ENCODE measurements around the gene SH3RF3.

SH3RF3 gene

DNA sequence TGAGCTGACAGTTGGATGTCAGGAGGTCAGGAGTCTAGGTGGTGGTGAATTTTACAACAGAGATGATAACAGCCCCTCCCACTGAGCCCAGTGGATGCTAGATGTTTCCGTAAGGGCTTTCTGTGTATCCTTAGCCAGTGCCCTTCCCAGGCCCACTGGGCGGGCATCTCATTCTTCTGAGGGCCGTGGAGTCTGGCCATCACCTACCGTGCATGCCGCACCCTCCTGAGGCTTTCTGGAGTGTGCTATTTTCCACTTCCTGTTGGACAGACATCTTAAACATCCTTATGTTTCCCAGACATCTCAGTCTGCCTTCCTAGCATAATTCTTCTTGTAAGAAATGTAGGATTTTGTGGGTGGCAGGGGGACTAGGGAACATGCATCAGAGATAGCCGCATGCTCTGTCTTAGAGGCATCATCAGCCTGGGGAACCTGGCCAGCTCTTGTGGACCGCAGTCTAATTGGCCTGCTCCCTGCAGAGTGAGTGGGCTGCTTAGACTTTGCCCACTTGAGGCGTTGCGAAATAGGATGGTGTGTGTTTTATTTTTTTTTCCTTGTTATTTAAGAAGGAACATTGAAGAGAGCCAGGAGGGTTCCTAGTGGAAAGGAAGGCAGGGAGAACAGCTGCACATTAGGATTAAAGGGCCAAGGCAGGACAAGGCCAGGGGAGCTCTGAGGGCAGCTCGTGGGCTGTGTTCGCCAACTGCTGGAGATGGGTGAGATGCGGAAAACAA is 135.8 kb downstream of the SH3RF3 start:
- no peak for DNase-seq (ENCODE audit: low read depth)
- H3K4me3 ChIP-seq (ENCODE audit: low read depth, low read length), result no peak overlapping the region
- TF ChIP-seq, protein P1, sequence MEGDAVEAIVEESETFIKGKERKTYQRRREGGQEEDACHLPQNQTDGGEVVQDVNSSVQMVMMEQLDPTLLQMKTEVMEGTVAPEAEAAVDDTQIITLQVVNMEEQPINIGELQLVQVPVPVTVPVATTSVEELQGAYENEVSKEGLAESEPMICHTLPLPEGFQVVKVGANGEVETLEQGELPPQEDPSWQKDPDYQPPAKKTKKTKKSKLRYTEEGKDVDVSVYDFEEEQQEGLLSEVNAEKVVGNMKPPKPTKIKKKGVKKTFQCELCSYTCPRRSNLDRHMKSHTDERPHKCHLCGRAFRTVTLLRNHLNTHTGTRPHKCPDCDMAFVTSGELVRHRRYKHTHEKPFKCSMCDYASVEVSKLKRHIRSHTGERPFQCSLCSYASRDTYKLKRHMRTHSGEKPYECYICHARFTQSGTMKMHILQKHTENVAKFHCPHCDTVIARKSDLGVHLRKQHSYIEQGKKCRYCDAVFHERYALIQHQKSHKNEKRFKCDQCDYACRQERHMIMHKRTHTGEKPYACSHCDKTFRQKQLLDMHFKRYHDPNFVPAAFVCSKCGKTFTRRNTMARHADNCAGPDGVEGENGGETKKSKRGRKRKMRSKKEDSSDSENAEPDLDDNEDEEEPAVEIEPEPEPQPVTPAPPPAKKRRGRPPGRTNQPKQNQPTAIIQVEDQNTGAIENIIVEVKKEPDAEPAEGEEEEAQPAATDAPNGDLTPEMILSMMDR (IDR thresholded peaks at IDR 0.05; ENCODE audit: control insufficient read depth, extremely low read depth, insufficient read depth), result no peak

DNA sequence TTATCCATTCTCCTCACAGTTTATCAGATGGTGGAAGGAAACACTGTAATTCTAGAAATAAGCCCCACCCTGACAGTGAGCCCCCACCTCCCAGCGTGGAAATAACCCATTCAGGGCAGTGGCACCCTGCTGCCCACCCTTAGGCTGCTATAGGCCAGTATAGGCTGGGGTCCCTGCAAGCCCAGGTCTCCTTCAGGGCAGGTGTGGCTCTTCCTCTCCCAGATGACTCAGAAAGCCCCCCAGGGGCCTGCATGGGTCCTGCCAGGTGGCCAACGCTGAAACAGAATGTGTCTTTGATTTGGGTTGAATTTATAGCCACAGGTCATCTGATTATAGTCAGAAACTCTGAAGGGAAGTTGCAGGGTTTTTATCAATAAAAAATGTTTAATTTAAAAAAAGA is 136.4 kb downstream of the SH3RF3 start:
- DNase-seq (ENCODE audit: low read depth), result no peak
- TF ChIP-seq, protein P1 (IDR thresholded peaks at IDR 0.05; ENCODE audit: control insufficient read depth, extremely low read depth, insufficient read depth), result no peak
- H3K4me3 ChIP-seq (ENCODE audit: low read depth, low read length), result no peak overlapping the region

DNA sequence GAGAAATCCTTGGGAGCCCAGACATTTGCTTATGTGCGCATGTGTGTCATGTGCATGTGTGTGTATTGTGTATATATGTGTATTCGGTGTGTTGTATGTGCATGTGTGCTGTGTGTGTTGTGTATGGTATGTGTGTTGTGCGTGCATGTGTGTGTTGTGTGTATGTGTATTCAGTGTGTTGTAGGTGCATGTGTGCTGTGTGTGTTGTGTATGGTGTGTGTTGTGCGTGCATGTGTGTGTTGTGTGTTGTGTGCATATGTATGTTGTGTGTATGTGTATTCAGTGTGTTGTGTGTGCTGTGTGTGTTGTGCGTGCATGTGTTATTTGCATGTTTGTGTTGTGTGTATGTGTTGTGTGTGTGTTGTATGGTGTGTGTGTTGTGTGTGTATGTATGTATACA is 136.9 kb downstream of the SH3RF3 start:
- H3K4me3 ChIP-seq (ENCODE audit: low read depth, low read length), result no peak overlapping the region
- TF ChIP-seq, protein P1 (IDR thresholded peaks at IDR 0.05; ENCODE audit: control insufficient read depth, extremely low read depth, insufficient read depth), result no peak
- DNase-seq (ENCODE audit: low read depth), result no peak

DNA sequence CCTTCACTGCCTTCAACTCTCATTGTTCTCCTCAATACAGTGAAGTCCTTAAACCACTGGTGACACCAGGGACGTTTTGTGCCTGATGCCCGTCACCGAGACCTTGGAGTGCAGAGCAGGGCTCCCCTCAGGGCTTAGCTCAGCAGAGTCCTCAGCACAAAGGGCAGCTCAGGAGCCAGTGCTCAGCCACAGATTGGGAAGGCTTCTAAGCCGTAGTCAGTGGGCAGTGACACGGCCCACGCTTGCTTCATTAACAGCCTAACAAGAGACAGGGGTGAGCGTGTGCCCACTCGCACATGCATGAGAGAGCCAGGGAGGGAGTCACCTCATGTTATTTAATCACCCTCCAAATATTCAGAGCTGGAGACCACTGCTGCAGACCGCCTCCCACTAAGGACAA is 137.5 kb downstream of the SH3RF3 start:
- H3K4me3 ChIP-seq (ENCODE audit: low read depth, low read length), result no peak overlapping the region
- TF ChIP-seq, protein P1 (IDR thresholded peaks at IDR 0.05; ENCODE audit: control insufficient read depth, extremely low read depth, insufficient read depth), result no peak
- DNase-seq (ENCODE audit: low read depth), result no peak

DNA sequence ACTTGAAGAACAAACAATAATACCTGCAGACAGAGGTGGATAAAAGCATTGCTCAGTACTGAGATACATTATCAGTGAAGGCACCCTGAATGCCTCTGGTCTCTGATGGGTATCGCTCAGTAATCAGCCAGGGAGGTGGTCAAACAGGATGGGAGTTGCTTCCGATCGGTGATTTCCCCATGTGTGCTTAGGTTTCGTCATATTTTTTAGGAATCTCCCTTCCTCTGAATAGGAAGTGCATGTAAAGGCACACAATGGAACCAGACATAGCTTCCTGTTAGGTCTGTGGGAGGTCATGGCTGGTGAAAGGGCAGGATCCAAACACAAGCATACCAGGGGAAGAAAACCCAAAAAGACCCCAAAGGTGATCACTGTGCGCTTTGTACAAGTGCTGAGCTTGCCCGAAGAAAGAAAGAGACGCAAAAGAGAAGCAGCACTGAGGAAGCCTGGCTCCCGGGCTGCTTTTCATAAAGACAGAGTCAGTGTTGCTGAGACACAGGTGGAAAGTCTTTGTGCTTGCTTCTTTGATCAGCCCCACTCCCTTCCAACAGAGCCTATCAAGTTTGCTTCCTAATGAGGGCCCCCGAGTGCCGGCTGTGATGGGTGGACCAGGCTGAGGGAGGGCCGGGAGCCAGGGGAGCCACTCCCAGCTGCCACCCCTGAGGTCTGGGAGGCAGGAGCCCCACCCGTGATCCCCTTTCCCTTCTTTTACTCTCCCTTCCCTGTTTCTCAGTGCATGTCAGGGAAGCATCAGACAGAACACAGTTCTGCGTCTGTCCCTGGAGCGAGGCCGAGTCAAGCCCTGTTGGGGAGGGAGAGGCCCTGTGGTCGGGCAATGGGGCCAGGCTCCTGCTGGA is 138.2 kb downstream of the SH3RF3 start:
- no peak overlapping the region for H3K4me3 ChIP-seq (ENCODE audit: low read depth, low read length)
- TF ChIP-seq, protein P1 (IDR thresholded peaks at IDR 0.05; ENCODE audit: control insufficient read depth, extremely low read depth, insufficient read depth), result no peak
- no peak for DNase-seq (ENCODE audit: low read depth)

DNA sequence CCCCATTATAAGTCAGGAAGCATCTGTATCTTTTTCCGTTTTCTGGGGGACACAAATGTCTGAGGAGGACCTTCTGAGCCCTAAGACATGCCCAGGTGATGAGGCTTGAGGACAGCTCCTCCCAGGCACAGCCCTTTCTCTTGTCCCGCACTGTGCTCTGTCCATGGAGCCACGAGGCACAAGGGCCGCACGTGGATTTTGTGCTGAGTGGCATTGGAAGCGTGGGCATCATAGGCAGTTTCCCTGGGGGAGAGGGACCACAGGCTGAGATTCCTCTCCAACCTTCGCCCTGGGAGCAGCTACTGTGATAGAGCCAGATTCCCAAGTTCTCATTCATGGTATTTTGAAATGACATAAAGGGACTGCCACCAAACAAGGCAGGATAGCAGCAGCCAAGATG is 139.9 kb downstream of the SH3RF3 start:
- DNase-seq (ENCODE audit: low read depth), result no peak
- TF ChIP-seq, protein P1 (IDR thresholded peaks at IDR 0.05; ENCODE audit: control insufficient read depth, extremely low read depth, insufficient read depth), result no peak
- H3K4me3 ChIP-seq (ENCODE audit: low read depth, low read length), result no peak overlapping the region
